Sigmoid colon (tissue), 7 donors: ENCODE measurements around the gene SMIM30. TPM values are rescaled to one million over a fixed set of nuclear protein-coding genes. Genes with fewer than 3 reads are reported as not detected.
"Not testable (repeated sequence)": the region's sequence is repeated elsewhere in the genome, so short reads cannot be mapped to it uniquely, and the experiment has no call there.

Source experiments
- DNase-seq: peaks from one replicate; pipeline ENCODE4 v3.0.0-alpha.2; 2019
- H3K27ac ChIP-seq, 4 donors: fragments of 200-600 bp; sonication (generic); one replicate each; pipeline ENCODE4 v1.5.1; 2016 to 2019; ENCODE audit warnings: mild to moderate bottlenecking in 1 of 4
- H3K27me3 ChIP-seq, 3 donors: fragments of 200-600 bp; sonication (generic); one replicate each; pipeline ENCODE4 v1.5.1; 2019; ENCODE audit warnings: mild to moderate bottlenecking in 1 of 3
- H3K36me3 ChIP-seq, 4 donors: fragments of 200-600 bp; sonication (generic); one replicate each; pipeline ENCODE4 v1.5.1; 2016 to 2019
- H3K4me1 ChIP-seq, 4 donors: fragments of 200-600 bp; sonication (generic); one replicate each; pipeline ENCODE4 v1.5.1; 2017 to 2019
- H3K4me3 ChIP-seq, 4 donors: fragments of 200-600 bp; sonication (generic); one replicate each; pipeline ENCODE4 v1.5.1; 2017 to 2019; ENCODE audit warnings: mild to moderate bottlenecking in 2 of 4, moderate library complexity in 1 of 4
- H3K9me3 ChIP-seq, 4 donors: fragments of 200-600 bp in 3 of 4; sonication (generic) in 3 of 4; one replicate each; pipeline versions ENCODE4 v1.5.1 to v1.6.1; 2013 to 2019
- EP300 ChIP-seq, 4 donors: sonication (generic); formaldehyde crosslinking; IDR thresholded peaks; one replicate each; pipeline ENCODE4 v1.6.1; 2017; ENCODE audit warnings: antibody characterized with exemption in 4 of 4
- POLR2A ChIP-seq, 2 donors: fragments of 450-650 bp; IDR thresholded peaks; one replicate each; pipeline ENCODE4 v1.6.1; 2016; ENCODE audit warnings: antibody characterized with exemption in 2 of 2, mild to moderate bottlenecking in 2 of 2, moderate library complexity in 2 of 2
- POLR2AphosphoS5 ChIP-seq, 4 donors: sonication (generic); formaldehyde crosslinking; IDR thresholded peaks; one replicate each; pipeline ENCODE4 v1.6.1; 2017; ENCODE audit warnings: antibody characterized with exemption in 4 of 4
- WGBS, 2 donors: extraction: QIAGEN DNeasy Blood & Tissue Kit; methylation state at CpG; one replicate each; pipeline ENCODE4 v1.1.7; 2013; 5-methylcytosine and 5-hydroxymethylcytosine counted together
- intact Hi-C: fragments of 100-400 bp; cut with DNase I; formaldehyde crosslinking; loops from one replicate; pipeline ENCODE4 v1.15.1; 2023
- polyA plus RNA-seq, 3 donors: library from polyadenylated mRNA; stranded (reverse); fragments of 200-250 nt; gene quantifications; one replicate each; pipeline ENCODE4 v1.2.3, GENCODE V29; 2013
- total RNA-seq, 4 donors: library from RNA; depleted of rRNA; stranded (reverse); fragments of >200 nt; gene quantifications; one replicate each; pipeline ENCODE4 v1.1.0, GENCODE V29; 2016
- TF ChIP-seq, protein P1 (sequence below), 4 experiments: fragments of 450-650 bp in 3 of 4; fragments of 200-600 bp in 1 of 4; IDR thresholded peaks; one replicate each; pipeline ENCODE4 v1.5.1; 2016 to 2019; ENCODE audit warnings: antibody characterized with exemption in 4 of 4, mild to moderate bottlenecking in 3 of 4, moderate library complexity in 2 of 4
- donor health status: healthy with polysubstance abuse.
- donor health status: Bipolar disorder and iron deficiency.
- donor health status: healthy.

SMIM30 gene
- total and polyA plus RNA-seq, 7 donors, result 37.0 to 79.0 (median 56.7) TPM

DNA sequence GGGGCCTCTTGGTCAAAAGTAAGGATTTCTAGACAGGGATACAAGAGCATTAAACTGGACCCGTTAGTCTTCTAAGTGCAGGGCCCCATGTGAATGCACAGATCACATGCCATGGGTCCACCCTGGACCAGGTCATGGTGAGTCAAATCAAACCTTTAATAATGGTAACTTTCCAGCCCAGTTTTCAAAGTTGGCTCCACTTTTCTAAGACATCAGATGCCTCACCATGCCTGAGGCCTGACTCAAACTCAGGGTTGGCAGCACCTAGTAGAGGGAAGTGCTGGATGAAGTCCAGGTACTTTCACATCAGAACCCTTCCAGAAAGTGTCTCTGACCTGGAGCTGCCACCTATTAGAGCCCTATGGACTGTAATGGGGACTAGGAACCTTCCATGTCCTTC, 9.7 kb upstream of the SMIM30 start:
- H3K9me3 ChIP-seq, result no peaks in the 10 kb centered on the region
- no peaks in the 10 kb centered on the region for H3K4me1 ChIP-seq
- intact Hi-C loops, result no loop called here
- no peak for TF ChIP-seq POLR2AphosphoS5 (IDR thresholded peaks at IDR 0.05)
- no peak for TF ChIP-seq EP300 (IDR thresholded peaks at IDR 0.05)
- TF ChIP-seq, protein P1, sequence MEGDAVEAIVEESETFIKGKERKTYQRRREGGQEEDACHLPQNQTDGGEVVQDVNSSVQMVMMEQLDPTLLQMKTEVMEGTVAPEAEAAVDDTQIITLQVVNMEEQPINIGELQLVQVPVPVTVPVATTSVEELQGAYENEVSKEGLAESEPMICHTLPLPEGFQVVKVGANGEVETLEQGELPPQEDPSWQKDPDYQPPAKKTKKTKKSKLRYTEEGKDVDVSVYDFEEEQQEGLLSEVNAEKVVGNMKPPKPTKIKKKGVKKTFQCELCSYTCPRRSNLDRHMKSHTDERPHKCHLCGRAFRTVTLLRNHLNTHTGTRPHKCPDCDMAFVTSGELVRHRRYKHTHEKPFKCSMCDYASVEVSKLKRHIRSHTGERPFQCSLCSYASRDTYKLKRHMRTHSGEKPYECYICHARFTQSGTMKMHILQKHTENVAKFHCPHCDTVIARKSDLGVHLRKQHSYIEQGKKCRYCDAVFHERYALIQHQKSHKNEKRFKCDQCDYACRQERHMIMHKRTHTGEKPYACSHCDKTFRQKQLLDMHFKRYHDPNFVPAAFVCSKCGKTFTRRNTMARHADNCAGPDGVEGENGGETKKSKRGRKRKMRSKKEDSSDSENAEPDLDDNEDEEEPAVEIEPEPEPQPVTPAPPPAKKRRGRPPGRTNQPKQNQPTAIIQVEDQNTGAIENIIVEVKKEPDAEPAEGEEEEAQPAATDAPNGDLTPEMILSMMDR (IDR thresholded peaks at IDR 0.05), result no peak
- no peaks in the 10 kb centered on the region for H3K27me3 ChIP-seq
- DNase-seq, result no peak
- H3K36me3 ChIP-seq, result no peaks in the 10 kb centered on the region
- WGBS, 2 donors, result 92 to 98% methylated on average over 1 of the region's 1 CpG
- no peak overlapping the region for H3K4me3 ChIP-seq
- H3K27ac ChIP-seq, result no peak overlapping the region

DNA sequence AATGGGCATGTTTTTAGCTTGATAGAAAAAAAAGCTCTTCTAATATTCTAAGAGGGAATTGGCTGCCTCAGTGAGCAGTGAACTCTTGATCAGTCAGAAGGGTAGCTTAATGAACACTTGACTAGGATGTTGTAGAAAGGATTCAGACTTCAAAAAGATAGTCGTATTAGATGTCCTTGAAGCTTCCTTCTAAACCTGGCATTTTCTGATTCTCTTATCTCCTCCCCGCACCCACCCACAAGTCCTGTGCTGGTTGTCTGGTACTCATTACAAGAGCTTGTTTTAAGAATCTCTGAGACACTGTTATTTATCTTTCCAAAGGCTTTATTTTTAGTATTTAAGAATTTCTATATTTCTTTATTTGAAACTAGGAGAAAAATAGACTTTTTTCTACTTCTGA, 7.4 kb upstream of the SMIM30 start:
- Histone ChIP-seq H3K36me3 (no peaks in the 10 kb centered on the region), H3K27me3 (no peaks in the 10 kb centered on the region), H3K9me3 (no peaks in the 10 kb centered on the region), H3K4me1 (no peaks in the 10 kb centered on the region), H3K27ac (no peak overlapping the region), H3K4me3 (no peak overlapping the region)
- intact Hi-C loops, result no loop called here
- no peak for DNase-seq
- 80 to 85% methylated on average over 2 of the region's 2 CpGs for WGBS, 2 donors
- TF ChIP-seq EP300 (IDR thresholded peaks at IDR 0.05) (no peak), POLR2A (IDR thresholded peaks at IDR 0.05) (no peak), POLR2AphosphoS5 (IDR thresholded peaks at IDR 0.05) (no peak)
- TF ChIP-seq, protein P1 (IDR thresholded peaks at IDR 0.05), result no peak

DNA sequence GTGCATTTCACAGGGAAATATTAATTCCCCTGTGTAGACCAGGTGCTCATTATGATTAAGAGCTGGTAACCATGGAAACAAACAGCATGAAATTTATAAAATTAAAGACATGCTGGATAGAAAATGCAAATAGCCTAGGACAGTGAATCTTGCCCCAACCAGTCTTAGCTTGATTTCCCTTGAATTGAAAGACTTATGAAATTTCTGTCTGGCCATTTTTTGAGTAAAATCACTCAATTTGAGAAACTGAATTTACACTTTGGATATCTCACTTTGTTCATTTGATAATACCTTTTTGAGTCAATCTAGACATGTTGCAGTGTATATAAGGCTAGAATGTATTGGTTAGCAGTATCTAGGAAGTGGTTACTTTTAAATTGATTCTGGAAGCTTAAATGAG, 4.4 kb upstream of the SMIM30 start:
- no peaks in the 10 kb centered on the region for H3K36me3 ChIP-seq
- no peak for TF ChIP-seq EP300 (IDR thresholded peaks at IDR 0.05)
- TF ChIP-seq POLR2A (IDR thresholded peaks at IDR 0.05), result no peak
- no peak for TF ChIP-seq POLR2AphosphoS5 (IDR thresholded peaks at IDR 0.05)
- TF ChIP-seq, protein P1 (IDR thresholded peaks at IDR 0.05), result no peak
- H3K27ac ChIP-seq, result no peak overlapping the region
- DNase-seq, result no peak
- H3K9me3 ChIP-seq, result no peaks in the 10 kb centered on the region
- H3K4me1 ChIP-seq, result peaks cover 0 to 8% (median 1%) of the 10 kb centered on the region in 4 donors
- H3K27me3 ChIP-seq, result no peaks in the 10 kb centered on the region
- intact Hi-C loops, result no loop called here
- no peak overlapping the region for H3K4me3 ChIP-seq

DNA sequence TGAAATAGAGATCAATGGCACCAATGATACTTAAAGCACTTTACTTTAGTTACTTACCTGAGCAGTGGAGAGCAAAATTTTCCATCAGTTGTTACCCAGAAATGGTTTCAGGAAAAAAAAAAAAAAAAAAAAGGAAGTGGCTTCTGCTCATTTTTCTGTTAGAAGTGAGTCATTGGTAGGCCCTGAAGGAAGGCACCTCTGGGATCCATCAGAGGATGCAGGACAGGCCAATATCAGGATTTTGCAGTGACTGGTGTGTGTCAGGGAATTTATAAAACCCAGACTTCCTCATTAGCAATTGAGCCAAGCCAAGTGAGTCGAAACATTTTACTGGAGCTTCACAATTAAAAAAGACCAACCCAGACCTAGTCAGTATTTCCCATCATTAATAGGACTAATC, 2.3 kb upstream of the SMIM30 start:
- WGBS, 2 donors, result 75 to 76% methylated on average over 1 of the region's 1 CpG
- TF ChIP-seq EP300 (IDR thresholded peaks at IDR 0.05) (no peak), POLR2A (IDR thresholded peaks at IDR 0.05) (no peak), POLR2AphosphoS5 (IDR thresholded peaks at IDR 0.05) (no peak)
- TF ChIP-seq, protein P1 (IDR thresholded peaks at IDR 0.05), result no peak
- H3K4me3 ChIP-seq, result no peak overlapping the region

DNA sequence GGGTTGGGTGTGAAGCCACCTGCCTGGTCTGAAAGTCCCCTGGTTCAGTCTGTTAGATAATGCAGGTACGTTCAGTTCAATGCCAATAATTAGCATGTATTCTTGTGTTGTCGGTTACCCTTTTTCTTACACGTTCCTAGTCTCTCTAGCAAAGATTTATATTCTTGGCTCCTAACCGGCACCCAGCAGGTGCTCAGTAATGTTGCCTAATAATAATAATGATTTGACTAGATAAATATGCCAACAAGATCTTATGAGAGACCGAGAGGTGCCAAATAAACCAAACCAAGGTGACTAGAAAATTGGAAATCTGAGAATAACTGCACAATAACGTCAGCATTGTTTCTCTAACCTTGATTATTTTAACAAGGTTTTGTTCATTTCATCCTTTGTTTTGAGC, 1.1 kb upstream of the SMIM30 start:
- Histone ChIP-seq H3K27ac (no peak overlapping the region), H3K9me3 (no peaks in the 10 kb centered on the region), H3K4me1 (peaks cover 0 to 11% (median 4%) of the 10 kb centered on the region in 4 donors), H3K27me3 (no peaks in the 10 kb centered on the region), H3K36me3 (peaks cover 0 to 8% (median 0%) of the 10 kb centered on the region in 4 donors), H3K4me3 (no peak overlapping the region)
- TF ChIP-seq POLR2A (IDR thresholded peaks at IDR 0.05) (no peak), EP300 (IDR thresholded peaks at IDR 0.05) (no peak), POLR2AphosphoS5 (IDR thresholded peaks at IDR 0.05) (no peak)
- TF ChIP-seq, protein P1 (IDR thresholded peaks at IDR 0.05), result no peak
- intact Hi-C loops, result loop anchor here (2.0 to 10.0 kb wide), 2 partner anchors 179 to 325 kb away; partner anchors contain the start of gene TMEM168
- WGBS, 2 donors, result 90 to 93% methylated on average over 6 of the region's 6 CpGs
- DNase-seq, result no peak

More for the DNA sequence above, 2.3 kb upstream of the SMIM30 start:
- peaks cover 0 to 6% (median 0%) of the 10 kb centered on the region in 4 donors for H3K36me3 ChIP-seq
- DNase-seq, result no peak
- peaks cover 0 to 11% (median 4%) of the 10 kb centered on the region in 4 donors for H3K4me1 ChIP-seq
- no peak overlapping the region for H3K27ac ChIP-seq
- H3K27me3 ChIP-seq, result no peaks in the 10 kb centered on the region
- no peaks in the 10 kb centered on the region for H3K9me3 ChIP-seq
- intact Hi-C loops, result no loop called here

DNA sequence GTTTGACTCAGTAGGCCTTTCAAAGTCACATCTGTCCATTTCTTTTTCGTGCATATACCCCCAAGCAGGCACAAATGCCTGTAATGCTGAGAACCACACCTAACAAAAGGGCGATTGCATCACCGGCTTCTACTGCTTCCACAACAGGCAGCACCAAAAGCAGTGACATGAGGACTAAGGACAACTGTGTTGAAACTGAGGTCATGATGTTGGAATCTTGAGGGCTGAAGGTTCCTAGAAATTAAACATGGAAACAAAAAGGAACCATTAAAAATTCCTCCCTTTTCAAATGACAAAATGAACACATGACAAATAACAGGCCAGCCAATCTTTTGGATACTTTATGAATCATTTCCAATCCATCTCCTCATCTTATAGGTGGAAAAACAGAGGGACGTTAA, 980 bp downstream of the SMIM30 start:
- intact Hi-C loops, result loop anchor here (10.0 kb wide), 1 partner anchor 323 kb away; the partner anchor contains the start of gene TMEM168
- Histone ChIP-seq H3K27ac (peak overlapping the region in 2 of 4 donors; percentile 66 to 77), H3K4me1 (peaks cover 0 to 11% (median 4%) of the 10 kb centered on the region in 4 donors), H3K4me3 (peak overlapping the region in 2 of 4 donors; percentile 58 to 62)
- WGBS, 2 donors, result 83 to 87% methylated on average over 4 of the region's 4 CpGs
- H3K36me3 ChIP-seq, H3K9me3 ChIP-seq, DNase-seq, H3K27me3 ChIP-seq: not testable (repeated sequence)
